HL-60 (cell line): Measurements from ENCODE around the gene DNAJB6.

Experiments used
- CTCF ChIP-seq: IDR thresholded peaks from one replicate; pipeline ENCODE4 v1.5.1; 2011; ENCODE audit warnings: low read length, control low read depth, inconsistent platforms; ENCODE audit not compliant: insufficient read depth
- GABPA ChIP-seq: IDR thresholded peaks from 2 replicates; pipeline ENCODE4 v1.6.1; 2012; ENCODE audit warnings: low read depth
- POLR2AphosphoS5 ChIP-seq: IDR thresholded peaks from 2 replicates; pipeline ENCODE4 v1.6.1; 2012; ENCODE audit warnings: low read depth
- REST ChIP-seq: IDR thresholded peaks from 2 replicates; pipeline ENCODE4 v1.6.1; 2012; ENCODE audit warnings: low read depth; ENCODE audit not compliant: insufficient replicate concordance
- SPI1 ChIP-seq: IDR thresholded peaks from 2 replicates; pipeline ENCODE4 v1.6.1; 2012; ENCODE audit warnings: low read depth, mild to moderate bottlenecking, borderline replicate concordance

- no peak for TF ChIP-seq CTCF
- no peak for TF ChIP-seq SPI1
- no peak for TF ChIP-seq POLR2AphosphoS5
- no peak for TF ChIP-seq REST
- no peak for TF ChIP-seq GABPA
Observed at GRCh38 chr7:157358041-157358752, 21.4 kb downstream of the DNAJB6 start.
